K562 (cell line): Measurements from ENCODE around the gene PILRA. TPM values are rescaled to one million over a fixed set of nuclear protein-coding genes. Genes with fewer than 3 reads are reported as not detected.

Experiments used
- ARID4B ChIP-seq: sonication (generic); formaldehyde crosslinking; IDR thresholded peaks from 2 replicates; pipeline ENCODE4 v1.8.0; 2022; ENCODE audit warnings: mild to moderate bottlenecking, missing genetic modification reagents
- BACH1 ChIP-seq: fragments of 200-800 bp; sonication (Bioruptor generic); IDR thresholded peaks from 2 replicates; pipeline ENCODE4 v1.6.1; 2016; ENCODE audit warnings: missing genetic modification characterization, missing compliant biosample characterization
- CREB3L1 ChIP-seq: fragments of 450-650 bp; IDR thresholded peaks from 2 replicates; pipeline ENCODE4 v1.6.1; 2014; ENCODE audit warnings: low read depth, mild to moderate bottlenecking, moderate library complexity, borderline replicate concordance
- CXXC5 ChIP-seq: fragments of 250-450 bp; sonication (Bioruptor Pico); IDR thresholded peaks from 2 replicates; pipeline ENCODE4 v1.8.0; 2022; ENCODE audit warnings: inconsistent platforms, mild to moderate bottlenecking, moderate library complexity
- DLX4 ChIP-seq: fragments of 250-450 bp; sonication (Bioruptor Pico); IDR thresholded peaks from 2 replicates; pipeline ENCODE4 v1.6.1; 2021; ENCODE audit warnings: mild to moderate bottlenecking
- HMGN3 ChIP-seq: IDR thresholded peaks from 2 replicates; pipeline ENCODE4 v1.6.1; 2011; ENCODE audit warnings: borderline replicate concordance, low read depth, mild to moderate bottlenecking, mixed read lengths, low read length; ENCODE audit not compliant: insufficient read length; ENCODE audit errors: extremely low read depth
- JUND ChIP-seq, 2 experiments: IDR thresholded peaks; 2 replicates in 1 of 2; 3 replicates in 1 of 2; pipeline ENCODE4 v1.6.1; 2011; ENCODE audit warnings: borderline replicate concordance in 2 of 2, low read depth in 2 of 2, low read length in 2 of 2, improper control_type of control experiment in 1 of 2, missing biosample characterization in 1 of 2, missing genetic modification characterization in 1 of 2, missing genetic modification reagents in 1 of 2
- MCM5 ChIP-seq: fragments of 450-650 bp; IDR thresholded peaks from 2 replicates; pipeline ENCODE4 v1.6.1; 2016; ENCODE audit warnings: low read depth
- PHB2 ChIP-seq: fragments of 450-650 bp; IDR thresholded peaks from 2 replicates; pipeline ENCODE4 v1.6.1; 2017; ENCODE audit warnings: low read depth
- PML ChIP-seq: IDR thresholded peaks from 2 replicates; pipeline ENCODE4 v1.6.1; 2012; ENCODE audit warnings: low read length, inconsistent platforms
- POLR3G ChIP-seq: IDR thresholded peaks from 2 replicates; pipeline ENCODE4 v1.6.1; 2011; ENCODE audit not compliant: insufficient read length, insufficient replicate concordance; ENCODE audit errors: extremely low read depth
- RBM15 ChIP-seq: fragments of 200-400 bp; formaldehyde crosslinking; IDR thresholded peaks from 2 replicates; pipeline ENCODE4 v1.6.1; 2018; ENCODE audit warnings: mild to moderate bottlenecking, low read length, moderate library complexity; ENCODE audit not compliant: insufficient read depth
- SMARCA5 ChIP-seq: fragments of 450-650 bp; IDR thresholded peaks from 2 replicates; pipeline ENCODE4 v1.6.1; 2016
- SMARCB1 ChIP-seq: IDR thresholded peaks from 2 replicates; pipeline ENCODE4 v1.6.1; 2011; ENCODE audit warnings: improper control_type of control experiment, low read depth; ENCODE audit not compliant: insufficient read length
- SP1 ChIP-seq: sonication (generic); formaldehyde crosslinking; IDR thresholded peaks from 2 replicates; pipeline ENCODE4 v1.8.1; 2022; ENCODE audit warnings: mild to moderate bottlenecking, missing genetic modification reagents
- TAF7 ChIP-seq: fragments of 450-650 bp; IDR thresholded peaks from 2 replicates; pipeline ENCODE4 v1.6.1; 2016; ENCODE audit warnings: missing genetic modification characterization, missing compliant biosample characterization
- THRAP3 ChIP-seq: fragments of 450-650 bp; IDR thresholded peaks from 2 replicates; pipeline ENCODE4 v1.6.1; 2016; ENCODE audit warnings: mild to moderate bottlenecking, inconsistent platforms, borderline replicate concordance
- USF2 ChIP-seq: sonication (generic); formaldehyde crosslinking; IDR thresholded peaks from 2 replicates; pipeline ENCODE4 v1.5.0; 2020; ENCODE audit warnings: missing genetic modification reagents
- polyA plus RNA-seq, 8 experiments: library from polyadenylated mRNA; depleted of rRNA in 4 of 8; stranded (reverse) in 5 of 8; unstranded in 3 of 8; fragments of >200 nt; fragmentation: Nextera tagmentation in 2 of 8; fragmentation: Illumina TruSeq in 1 of 8; extraction: Ambion mirVana in 2 of 8; extraction: Trizol in 1 of 8; gene quantifications; 2 replicates each; pipeline versions ENCODE4 v1.2.1 to v1.2.3, GENCODE V29; 2011 to 2014; ENCODE audit warnings: inconsistent platforms in 1 of 8, missing spikeins in 1 of 8
- total RNA-seq, 7 experiments: library from RNA; depleted of rRNA in 6 of 7; stranded (reverse); fragments of >200 nt in 6 of 7; fragmentation: Illumina TruSeq in 2 of 7; extraction: Trizol in 2 of 7; gene quantifications; 2 replicates each; pipeline versions ENCODE4 v1.2.1 to v1.2.3, GENCODE V29; 2011 to 2021; ENCODE audit warnings: low replicate concordance in 1 of 7
- TF ChIP-seq, protein P1 (sequence below): fragments of 250-450 bp; sonication (Bioruptor Pico); IDR thresholded peaks from 2 replicates; pipeline ENCODE4 v1.8.0; 2021; ENCODE audit warnings: borderline replicate concordance, mild to moderate bottlenecking, moderate library complexity; ENCODE audit not compliant: poor library complexity, severe bottlenecking

PILRA gene
- total and polyA plus RNA-seq, 9 of the 15 experiments (the other 6 are each of a cell fraction or from before 2014, with no cell fraction given): 0.13 to 1.8 (median 0.62) TPM

DNA sequence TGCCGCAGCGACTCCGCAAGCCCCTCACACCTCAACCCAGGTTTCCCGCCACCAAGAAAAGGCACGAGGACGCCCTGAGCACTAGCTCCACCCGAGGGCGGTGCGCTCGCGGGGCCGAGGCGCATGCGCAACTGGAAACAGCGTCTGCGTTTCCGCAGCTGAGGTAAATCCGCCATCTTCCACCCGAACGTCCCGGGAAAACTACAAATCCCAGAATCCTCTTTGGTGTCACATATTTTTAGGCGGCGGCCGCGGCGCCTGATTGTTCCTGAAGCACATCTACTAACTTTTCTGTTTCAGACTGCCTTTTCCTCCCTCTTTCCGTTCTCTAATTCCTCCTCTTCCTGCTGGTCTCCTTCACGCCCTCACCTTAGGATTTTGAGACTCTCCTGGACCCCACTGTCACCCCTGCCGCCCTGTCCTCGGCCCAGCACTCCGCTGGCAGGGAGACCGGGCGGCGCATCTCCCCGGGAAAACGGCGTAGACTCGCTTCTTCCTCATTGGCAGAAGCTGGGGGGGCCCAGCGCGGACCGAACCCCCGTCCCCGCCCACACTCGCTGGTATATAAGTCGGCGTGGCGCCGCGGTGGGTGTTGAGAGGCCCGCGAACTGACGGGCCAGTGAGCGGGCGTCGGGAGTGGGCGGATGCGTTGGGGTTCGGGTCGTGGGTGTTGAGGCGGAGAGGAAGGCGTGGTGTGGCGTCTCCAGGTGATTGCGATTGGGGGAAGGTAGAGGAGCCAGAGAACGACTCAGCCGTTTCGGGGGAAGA lies 55.1 kb downstream of the PILRA start, which contains the start of gene ZCWPW1 (continued):
- TF ChIP-seq USF2: no peak
- TF ChIP-seq JUND (IDR thresholded peaks at IDR 0.05; ENCODE audit: borderline replicate concordance, low read depth, low read length): peak; percentile 44; the same call in 1 of the 2 replicates
- TF ChIP-seq JUND (tag; IDR thresholded peaks at IDR 0.05; ENCODE audit: borderline replicate concordance, low read depth, low read length): peak; percentile 12; the same call in 1 of the 3 replicates
- peak; percentile 86; the same call in 1 of the 2 replicates for TF ChIP-seq BACH1 (tag)
- peak; percentile 91 for TF ChIP-seq CREB3L1
- TF ChIP-seq THRAP3: peak; percentile 96; the same call in 1 of the 2 replicates
- TF ChIP-seq TAF7 (tag): peak; percentile 70; the same call in 1 of the 2 replicates
- no peak for TF ChIP-seq PHB2
- TF ChIP-seq SMARCA5: 0 out of 2 replicates have a peak, but pooled peaks have one; percentile 80
- peak; percentile 75 for TF ChIP-seq HMGN3
- TF ChIP-seq DLX4 (CRISPR knock-in tag): no peak
- TF ChIP-seq SP1 (CRISPR knock-in tag): no peak; the same call in none of the 2 replicates
- peak; percentile 72; the same call in 1 of the 2 replicates for TF ChIP-seq ARID4B (CRISPR knock-in tag)
- 0 out of 2 replicates have a peak, but pooled peaks have one; percentile 73 for TF ChIP-seq RBM15
- TF ChIP-seq, protein P1, sequence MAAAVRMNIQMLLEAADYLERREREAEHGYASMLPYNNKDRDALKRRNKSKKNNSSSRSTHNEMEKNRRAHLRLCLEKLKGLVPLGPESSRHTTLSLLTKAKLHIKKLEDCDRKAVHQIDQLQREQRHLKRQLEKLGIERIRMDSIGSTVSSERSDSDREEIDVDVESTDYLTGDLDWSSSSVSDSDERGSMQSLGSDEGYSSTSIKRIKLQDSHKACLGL: no peak
- peak; percentile 79 for TF ChIP-seq CXXC5
- TF ChIP-seq SMARCB1: no peak
- no peak for TF ChIP-seq MCM5
- TF ChIP-seq PML: peak; percentile 97
- TF ChIP-seq POLR3G: no peak
